A673 (cell line): ENCODE data around the gene DYNC2LI1.

ENCODE experiments used
- EZH2 ChIP-seq: fragments of 200-600 bp; sonication (generic); IDR thresholded peaks from 2 replicates; pipeline ENCODE4 v1.6.1; 2017; ENCODE audit warnings: borderline replicate concordance, low read depth, mild to moderate bottlenecking, mixed read lengths, antibody characterized with exemption, low read length; ENCODE audit not compliant: poor library complexity, severe bottlenecking
- TF ChIP-seq, protein P1 (sequence below): fragments of 300-800, 200-600 bp; sonication (generic); conservative IDR thresholded peaks from 2 replicates; pipeline ENCODE4 v1.5.1; 2017; ENCODE audit warnings: low read depth, mild to moderate bottlenecking, antibody characterized with exemption, low read length, moderate library complexity, mixed read lengths

DNA sequence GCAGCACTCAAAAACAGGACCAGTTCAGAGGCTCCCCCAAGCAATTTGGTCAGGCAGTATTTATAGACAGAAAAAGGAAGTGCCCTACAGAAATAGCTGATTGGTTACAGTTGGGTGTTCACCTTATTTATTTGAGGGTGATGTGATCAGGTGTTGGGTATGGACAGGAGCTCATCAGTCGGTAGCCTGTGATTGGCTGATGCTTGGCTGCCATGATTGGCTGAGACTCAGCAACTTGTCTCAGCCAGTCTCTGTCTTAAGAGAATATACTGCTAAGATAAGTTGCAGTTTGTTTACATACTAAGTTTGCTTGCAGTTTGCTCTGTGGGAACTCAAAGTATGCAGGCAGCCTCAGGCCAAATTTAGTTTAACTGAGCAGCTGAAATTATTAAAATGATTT lies 74.4 kb downstream of the DYNC2LI1 start:
- TF ChIP-seq, protein P1, sequence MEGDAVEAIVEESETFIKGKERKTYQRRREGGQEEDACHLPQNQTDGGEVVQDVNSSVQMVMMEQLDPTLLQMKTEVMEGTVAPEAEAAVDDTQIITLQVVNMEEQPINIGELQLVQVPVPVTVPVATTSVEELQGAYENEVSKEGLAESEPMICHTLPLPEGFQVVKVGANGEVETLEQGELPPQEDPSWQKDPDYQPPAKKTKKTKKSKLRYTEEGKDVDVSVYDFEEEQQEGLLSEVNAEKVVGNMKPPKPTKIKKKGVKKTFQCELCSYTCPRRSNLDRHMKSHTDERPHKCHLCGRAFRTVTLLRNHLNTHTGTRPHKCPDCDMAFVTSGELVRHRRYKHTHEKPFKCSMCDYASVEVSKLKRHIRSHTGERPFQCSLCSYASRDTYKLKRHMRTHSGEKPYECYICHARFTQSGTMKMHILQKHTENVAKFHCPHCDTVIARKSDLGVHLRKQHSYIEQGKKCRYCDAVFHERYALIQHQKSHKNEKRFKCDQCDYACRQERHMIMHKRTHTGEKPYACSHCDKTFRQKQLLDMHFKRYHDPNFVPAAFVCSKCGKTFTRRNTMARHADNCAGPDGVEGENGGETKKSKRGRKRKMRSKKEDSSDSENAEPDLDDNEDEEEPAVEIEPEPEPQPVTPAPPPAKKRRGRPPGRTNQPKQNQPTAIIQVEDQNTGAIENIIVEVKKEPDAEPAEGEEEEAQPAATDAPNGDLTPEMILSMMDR: no peak
- no peak for TF ChIP-seq EZH2
